Measurements from ENCODE around the gene SLC25A38. TPM values are rescaled to one million over a fixed set of nuclear protein-coding genes. Genes with fewer than 3 reads are reported as not detected.

Gene SLC25A38
- total and polyA plus RNA-seq, 2 experiments from 2014 or later: 19.8 to 61.9 TPM

DNA sequence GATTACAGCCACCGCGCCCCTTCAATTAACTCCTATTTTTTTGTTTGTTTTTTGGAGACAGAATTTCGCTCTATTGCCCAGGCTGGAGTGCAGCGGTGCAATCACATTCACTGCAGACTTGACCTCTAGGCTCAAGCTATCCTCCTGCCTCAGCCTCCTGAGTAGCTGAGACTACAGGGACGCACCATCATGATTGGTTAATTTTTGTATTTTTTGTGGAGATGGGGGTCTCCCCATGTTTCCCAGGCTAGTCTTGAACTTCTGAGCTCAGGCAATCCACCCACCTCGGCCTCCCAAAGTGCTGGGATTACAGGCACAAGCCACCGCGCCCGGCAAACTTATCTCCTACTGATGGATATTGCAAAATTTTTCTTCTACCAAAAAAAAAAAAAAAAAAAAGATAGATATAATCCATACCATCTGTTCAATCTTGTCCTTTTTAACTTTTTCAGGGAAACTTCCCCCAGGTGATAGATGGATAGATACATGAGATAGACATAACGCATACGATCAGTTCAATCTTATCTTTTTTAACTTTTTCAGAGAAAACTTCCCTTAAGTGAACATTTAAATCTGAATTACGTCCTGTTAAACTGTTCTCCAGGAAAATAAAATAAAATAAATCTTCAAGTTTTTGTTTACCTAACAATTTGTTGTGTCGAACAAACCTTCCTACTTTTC, 22.7 kb downstream of the SLC25A38 start:
- Histone ChIP-seq H3K4me3 (peak overlapping the region; percentile 44), H3F3A (replicated peaks; ENCODE audit: low read depth) (peaks cover 43% of the 10 kb centered on the region), H3K4me2 (peak overlapping the region; percentile 64), H3K27ac (ENCODE audit: low read depth) (peak overlapping the region; percentile 94), H3K79me2 (replicated peaks; ENCODE audit: insufficient read depth) (peaks cover 39% of the 10 kb centered on the region), H3K36me3 (ENCODE audit: insufficient read depth) (peaks cover 37% of the 10 kb centered on the region), H3K4me1 (ENCODE audit: insufficient read depth) (peaks cover 44% of the 10 kb centered on the region), H4K20me1 (replicated peaks; ENCODE audit: insufficient read depth) (peaks cover 34% of the 10 kb centered on the region), H3K27me3 (ENCODE audit: insufficient read depth) (no peaks in the 10 kb centered on the region), H3K9me2 (ENCODE audit: insufficient read depth) (no peaks in the 10 kb centered on the region), H2AFZ (no peak overlapping the region)
- Mint-ChIP-seq H3K27ac (peak overlapping the region; percentile 99), H3K4me1 (peaks cover 50% of the 10 kb centered on the region), H3K4me3 (peak overlapping the region; percentile 96), H3K9me3 (peaks cover 3% of the 10 kb centered on the region; the same call in 2 of the 3 replicates), H3K36me3 (ENCODE audit: low read depth) (peaks cover 49% of the 10 kb centered on the region), H3K27me3 (ENCODE audit: insufficient read depth, low read depth, poor library complexity) (peaks cover 28% of the 10 kb centered on the region)
- ATAC-seq (no peak), DNase-seq (ENCODE audit: low spot score) (no peak)
- TF ChIP-seq, protein P1, sequence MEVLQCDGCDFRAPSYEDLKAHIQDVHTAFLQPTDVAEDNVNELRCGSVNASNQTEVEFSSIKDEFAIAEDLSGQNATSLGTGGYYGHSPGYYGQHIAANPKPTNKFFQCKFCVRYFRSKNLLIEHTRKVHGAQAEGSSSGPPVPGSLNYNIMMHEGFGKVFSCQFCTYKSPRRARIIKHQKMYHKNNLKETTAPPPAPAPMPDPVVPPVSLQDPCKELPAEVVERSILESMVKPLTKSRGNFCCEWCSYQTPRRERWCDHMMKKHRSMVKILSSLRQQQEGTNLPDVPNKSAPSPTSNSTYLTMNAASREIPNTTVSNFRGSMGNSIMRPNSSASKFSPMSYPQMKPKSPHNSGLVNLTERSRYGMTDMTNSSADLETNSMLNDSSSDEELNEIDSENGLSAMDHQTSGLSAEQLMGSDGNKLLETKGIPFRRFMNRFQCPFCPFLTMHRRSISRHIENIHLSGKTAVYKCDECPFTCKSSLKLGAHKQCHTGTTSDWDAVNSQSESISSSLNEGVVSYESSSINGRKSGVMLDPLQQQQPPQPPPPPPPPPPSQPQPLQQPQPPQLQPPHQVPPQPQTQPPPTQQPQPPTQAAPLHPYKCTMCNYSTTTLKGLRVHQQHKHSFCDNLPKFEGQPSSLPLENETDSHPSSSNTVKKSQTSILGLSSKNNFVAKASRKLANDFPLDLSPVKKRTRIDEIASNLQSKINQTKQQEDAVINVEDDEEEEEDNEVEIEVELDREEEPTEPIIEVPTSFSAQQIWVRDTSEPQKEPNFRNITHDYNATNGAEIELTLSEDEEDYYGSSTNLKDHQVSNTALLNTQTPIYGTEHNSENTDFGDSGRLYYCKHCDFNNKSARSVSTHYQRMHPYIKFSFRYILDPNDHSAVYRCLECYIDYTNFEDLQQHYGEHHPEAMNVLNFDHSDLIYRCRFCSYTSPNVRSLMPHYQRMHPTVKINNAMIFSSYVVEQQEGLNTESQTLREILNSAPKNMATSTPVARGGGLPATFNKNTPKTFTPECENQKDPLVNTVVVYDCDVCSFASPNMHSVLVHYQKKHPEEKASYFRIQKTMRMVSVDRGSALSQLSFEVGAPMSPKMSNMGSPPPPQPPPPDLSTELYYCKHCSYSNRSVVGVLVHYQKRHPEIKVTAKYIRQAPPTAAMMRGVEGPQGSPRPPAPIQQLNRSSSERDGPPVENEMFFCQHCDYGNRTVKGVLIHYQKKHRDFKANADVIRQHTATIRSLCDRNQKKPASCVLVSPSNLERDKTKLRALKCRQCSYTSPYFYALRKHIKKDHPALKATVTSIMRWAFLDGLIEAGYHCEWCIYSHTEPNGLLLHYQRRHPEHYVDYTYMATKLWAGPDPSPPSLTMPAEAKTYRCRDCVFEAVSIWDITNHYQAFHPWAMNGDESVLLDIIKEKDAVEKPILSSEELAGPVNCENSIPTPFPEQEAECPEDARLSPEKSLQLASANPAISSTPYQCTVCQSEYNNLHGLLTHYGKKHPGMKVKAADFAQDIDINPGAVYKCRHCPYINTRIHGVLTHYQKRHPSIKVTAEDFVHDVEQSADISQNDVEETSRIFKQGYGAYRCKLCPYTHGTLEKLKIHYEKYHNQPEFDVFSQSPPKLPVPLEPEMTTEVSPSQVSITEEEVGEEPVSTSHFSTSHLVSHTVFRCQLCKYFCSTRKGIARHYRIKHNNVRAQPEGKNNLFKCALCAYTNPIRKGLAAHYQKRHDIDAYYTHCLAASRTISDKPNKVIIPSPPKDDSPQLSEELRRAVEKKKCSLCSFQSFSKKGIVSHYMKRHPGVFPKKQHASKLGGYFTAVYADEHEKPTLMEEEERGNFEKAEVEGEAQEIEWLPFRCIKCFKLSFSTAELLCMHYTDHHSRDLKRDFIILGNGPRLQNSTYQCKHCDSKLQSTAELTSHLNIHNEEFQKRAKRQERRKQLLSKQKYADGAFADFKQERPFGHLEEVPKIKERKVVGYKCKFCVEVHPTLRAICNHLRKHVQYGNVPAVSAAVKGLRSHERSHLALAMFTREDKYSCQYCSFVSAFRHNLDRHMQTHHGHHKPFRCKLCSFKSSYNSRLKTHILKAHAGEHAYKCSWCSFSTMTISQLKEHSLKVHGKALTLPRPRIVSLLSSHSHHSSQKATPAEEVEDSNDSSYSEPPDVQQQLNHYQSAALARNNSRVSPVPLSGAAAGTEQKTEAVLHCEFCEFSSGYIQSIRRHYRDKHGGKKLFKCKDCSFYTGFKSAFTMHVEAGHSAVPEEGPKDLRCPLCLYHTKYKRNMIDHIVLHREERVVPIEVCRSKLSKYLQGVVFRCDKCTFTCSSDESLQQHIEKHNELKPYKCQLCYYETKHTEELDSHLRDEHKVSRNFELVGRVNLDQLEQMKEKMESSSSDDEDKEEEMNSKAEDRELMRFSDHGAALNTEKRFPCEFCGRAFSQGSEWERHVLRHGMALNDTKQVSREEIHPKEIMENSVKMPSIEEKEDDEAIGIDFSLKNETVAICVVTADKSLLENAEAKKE (CRISPR knock-in tag; IDR thresholded peaks at IDR 0.05): no peak
- TF ChIP-seq, protein P2, sequence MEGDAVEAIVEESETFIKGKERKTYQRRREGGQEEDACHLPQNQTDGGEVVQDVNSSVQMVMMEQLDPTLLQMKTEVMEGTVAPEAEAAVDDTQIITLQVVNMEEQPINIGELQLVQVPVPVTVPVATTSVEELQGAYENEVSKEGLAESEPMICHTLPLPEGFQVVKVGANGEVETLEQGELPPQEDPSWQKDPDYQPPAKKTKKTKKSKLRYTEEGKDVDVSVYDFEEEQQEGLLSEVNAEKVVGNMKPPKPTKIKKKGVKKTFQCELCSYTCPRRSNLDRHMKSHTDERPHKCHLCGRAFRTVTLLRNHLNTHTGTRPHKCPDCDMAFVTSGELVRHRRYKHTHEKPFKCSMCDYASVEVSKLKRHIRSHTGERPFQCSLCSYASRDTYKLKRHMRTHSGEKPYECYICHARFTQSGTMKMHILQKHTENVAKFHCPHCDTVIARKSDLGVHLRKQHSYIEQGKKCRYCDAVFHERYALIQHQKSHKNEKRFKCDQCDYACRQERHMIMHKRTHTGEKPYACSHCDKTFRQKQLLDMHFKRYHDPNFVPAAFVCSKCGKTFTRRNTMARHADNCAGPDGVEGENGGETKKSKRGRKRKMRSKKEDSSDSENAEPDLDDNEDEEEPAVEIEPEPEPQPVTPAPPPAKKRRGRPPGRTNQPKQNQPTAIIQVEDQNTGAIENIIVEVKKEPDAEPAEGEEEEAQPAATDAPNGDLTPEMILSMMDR (conservative IDR thresholded peaks at IDR 0.05; ENCODE audit: low read depth in 2 of 2): no peak
- TF ChIP-seq NANOG (IDR thresholded peaks at IDR 0.05; ENCODE audit: borderline replicate concordance) (no peak), ZNF331 (CRISPR knock-in tag; IDR thresholded peaks at IDR 0.05; ENCODE audit: low read depth) (no peak), CREB1 (CRISPR knock-in tag; IDR thresholded peaks at IDR 0.05; ENCODE audit: low read depth) (no peak), EZH2 (IDR thresholded peaks at IDR 0.05; ENCODE audit: low read depth, unreplicated experiment) (no peak), STAT1 (IDR thresholded peaks at IDR 0.05; ENCODE audit: unreplicated experiment) (no peak), JUNB (IDR thresholded peaks at IDR 0.05; ENCODE audit: unreplicated experiment) (no peak), POLR2AphosphoS5 (IDR thresholded peaks at IDR 0.05; ENCODE audit: low read depth) (no peak), EZH2phosphoT487 (IDR thresholded peaks at IDR 0.05; ENCODE audit: unreplicated experiment) (no peak), ZNF114 (CRISPR knock-in tag; IDR thresholded peaks at IDR 0.05) (no peak)
- TF ChIP-seq, protein P3, sequence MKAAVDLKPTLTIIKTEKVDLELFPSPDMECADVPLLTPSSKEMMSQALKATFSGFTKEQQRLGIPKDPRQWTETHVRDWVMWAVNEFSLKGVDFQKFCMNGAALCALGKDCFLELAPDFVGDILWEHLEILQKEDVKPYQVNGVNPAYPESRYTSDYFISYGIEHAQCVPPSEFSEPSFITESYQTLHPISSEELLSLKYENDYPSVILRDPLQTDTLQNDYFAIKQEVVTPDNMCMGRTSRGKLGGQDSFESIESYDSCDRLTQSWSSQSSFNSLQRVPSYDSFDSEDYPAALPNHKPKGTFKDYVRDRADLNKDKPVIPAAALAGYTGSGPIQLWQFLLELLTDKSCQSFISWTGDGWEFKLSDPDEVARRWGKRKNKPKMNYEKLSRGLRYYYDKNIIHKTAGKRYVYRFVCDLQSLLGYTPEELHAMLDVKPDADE (IDR thresholded peaks at IDR 0.05): no peak
- TF ChIP-seq, protein P4, sequence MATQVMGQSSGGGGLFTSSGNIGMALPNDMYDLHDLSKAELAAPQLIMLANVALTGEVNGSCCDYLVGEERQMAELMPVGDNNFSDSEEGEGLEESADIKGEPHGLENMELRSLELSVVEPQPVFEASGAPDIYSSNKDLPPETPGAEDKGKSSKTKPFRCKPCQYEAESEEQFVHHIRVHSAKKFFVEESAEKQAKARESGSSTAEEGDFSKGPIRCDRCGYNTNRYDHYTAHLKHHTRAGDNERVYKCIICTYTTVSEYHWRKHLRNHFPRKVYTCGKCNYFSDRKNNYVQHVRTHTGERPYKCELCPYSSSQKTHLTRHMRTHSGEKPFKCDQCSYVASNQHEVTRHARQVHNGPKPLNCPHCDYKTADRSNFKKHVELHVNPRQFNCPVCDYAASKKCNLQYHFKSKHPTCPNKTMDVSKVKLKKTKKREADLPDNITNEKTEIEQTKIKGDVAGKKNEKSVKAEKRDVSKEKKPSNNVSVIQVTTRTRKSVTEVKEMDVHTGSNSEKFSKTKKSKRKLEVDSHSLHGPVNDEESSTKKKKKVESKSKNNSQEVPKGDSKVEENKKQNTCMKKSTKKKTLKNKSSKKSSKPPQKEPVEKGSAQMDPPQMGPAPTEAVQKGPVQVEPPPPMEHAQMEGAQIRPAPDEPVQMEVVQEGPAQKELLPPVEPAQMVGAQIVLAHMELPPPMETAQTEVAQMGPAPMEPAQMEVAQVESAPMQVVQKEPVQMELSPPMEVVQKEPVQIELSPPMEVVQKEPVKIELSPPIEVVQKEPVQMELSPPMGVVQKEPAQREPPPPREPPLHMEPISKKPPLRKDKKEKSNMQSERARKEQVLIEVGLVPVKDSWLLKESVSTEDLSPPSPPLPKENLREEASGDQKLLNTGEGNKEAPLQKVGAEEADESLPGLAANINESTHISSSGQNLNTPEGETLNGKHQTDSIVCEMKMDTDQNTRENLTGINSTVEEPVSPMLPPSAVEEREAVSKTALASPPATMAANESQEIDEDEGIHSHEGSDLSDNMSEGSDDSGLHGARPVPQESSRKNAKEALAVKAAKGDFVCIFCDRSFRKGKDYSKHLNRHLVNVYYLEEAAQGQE (IDR thresholded peaks at IDR 0.05; ENCODE audit: unreplicated experiment): no peak
